HUES48 (cell line): ENCODE results near the gene PP2D1.
"Not testable (repeated sequence)": the region's sequence is repeated elsewhere in the genome, so short reads cannot be mapped to it uniquely, and the experiment has no call there.

Experiments
- H3K27ac ChIP-seq: one replicate; pipeline ENCODE4 v1.7.0; 2013; ENCODE audit warnings: low read depth, low read length, inconsistent platforms
- H3K27me3 ChIP-seq: 2 replicates; pipeline ENCODE4 v1.6.1; 2013; ENCODE audit warnings: mild to moderate bottlenecking, low read length; ENCODE audit not compliant: control insufficient read depth, insufficient read depth
- H3K36me3 ChIP-seq: 2 replicates; pipeline ENCODE4 v1.6.1; 2013; ENCODE audit warnings: low read length; ENCODE audit not compliant: control insufficient read depth, insufficient read depth
- H3K4me1 ChIP-seq: 2 replicates; pipeline ENCODE4 v1.6.1; 2013; ENCODE audit warnings: mild to moderate bottlenecking, low read length; ENCODE audit not compliant: control insufficient read depth, insufficient read depth
- H3K4me3 ChIP-seq: 2 replicates; pipeline ENCODE4 v1.5.1; 2013; ENCODE audit warnings: mild to moderate bottlenecking, low read depth, low read length
- H3K9ac ChIP-seq: 2 replicates; pipeline ENCODE4 v1.6.1; 2013; ENCODE audit warnings: mild to moderate bottlenecking, low read depth, low read length, moderate library complexity
- H3K9me3 ChIP-seq: 2 replicates; pipeline ENCODE4 v1.6.1; 2013; ENCODE audit warnings: low read length; ENCODE audit not compliant: control insufficient read depth, insufficient read depth

The PP2D1 gene

DNA sequence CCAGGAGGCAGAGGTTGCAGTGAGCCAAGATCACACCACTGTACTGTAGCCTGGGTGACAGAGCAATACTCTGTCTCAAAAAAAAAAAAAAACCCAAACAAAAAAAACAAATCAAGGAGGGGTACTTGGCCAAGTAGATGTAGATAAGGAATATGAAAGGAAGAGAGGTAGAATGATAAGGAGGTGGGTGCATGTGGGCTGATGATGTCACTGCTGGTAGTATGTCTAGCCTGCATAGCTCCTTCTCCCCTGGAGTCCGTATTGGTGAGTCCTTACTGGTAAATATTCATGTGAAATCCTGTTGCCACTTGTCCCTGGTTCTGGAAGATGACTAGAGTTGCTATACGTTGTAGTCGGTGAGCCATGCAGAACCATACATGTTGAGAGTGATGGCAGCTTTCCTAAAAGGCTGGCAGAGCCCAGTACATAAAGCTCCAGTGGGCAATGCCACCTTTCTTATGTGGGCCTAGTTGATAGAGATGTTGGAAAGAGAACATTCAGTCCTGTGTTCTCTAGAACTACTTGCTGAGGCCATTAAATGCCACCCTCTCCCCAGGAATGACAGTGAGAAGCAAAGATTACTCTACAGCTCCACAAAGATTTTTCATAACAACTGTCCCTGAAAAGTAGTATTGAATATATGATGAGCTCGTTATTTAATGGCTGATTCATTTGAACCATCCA lies 39.2 kb upstream of the PP2D1 start:
- Histone ChIP-seq H3K36me3 (no peaks in the 10 kb centered on the region), H3K27ac (no peak overlapping the region)

DNA sequence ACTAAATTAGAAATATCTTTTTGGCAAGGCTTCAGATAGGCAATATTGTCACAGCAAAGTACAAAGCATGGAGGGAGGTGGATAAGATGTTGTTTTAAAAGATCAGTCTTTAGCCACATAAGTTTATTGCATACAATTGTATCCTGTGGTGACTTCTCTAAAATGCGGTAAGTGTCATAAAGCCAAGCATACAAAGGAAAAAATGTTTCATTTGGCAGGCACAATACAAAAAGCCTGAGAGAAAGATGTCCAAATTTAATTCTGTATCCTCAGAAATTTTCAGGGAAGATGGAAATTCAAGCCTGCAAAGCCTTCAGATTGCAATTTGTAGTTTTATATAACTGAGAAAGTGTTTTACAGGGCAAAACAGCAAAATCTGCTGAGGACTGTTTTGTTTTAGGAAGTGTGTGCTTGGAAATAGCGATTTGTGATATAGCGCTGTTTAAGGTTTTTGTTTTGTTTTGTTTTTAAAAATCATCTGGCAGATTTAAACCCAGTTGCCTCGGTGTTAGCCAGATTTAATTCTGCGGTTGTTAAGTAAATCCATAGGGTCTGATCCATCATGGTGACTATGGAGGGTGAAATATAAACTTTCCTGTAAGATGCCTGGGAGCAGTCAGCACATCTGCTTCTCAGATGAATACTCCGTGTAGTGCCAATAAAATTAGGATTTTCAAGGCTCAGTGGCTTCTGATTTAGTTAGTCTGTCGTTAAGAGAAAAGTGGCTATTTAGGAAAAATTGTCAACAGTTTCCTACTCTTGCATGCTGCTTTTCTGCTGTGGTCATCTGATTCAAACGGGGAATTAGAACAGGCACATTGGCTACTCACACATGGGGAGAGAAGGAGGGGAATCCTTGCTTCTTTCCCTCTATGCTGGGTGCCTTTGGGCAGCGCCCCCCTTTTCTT lies 36.2 kb upstream of the PP2D1 start:
- no peaks in the 10 kb centered on the region for H3K27me3 ChIP-seq
- no peaks in the 10 kb centered on the region for H3K36me3 ChIP-seq
- no peak overlapping the region for H3K27ac ChIP-seq
- H3K4me3 ChIP-seq: no peak overlapping the region
- no peak overlapping the region for H3K9ac ChIP-seq
- H3K9me3 ChIP-seq: no peaks in the 10 kb centered on the region
- H3K4me1 ChIP-seq: no peaks in the 10 kb centered on the region

More for the DNA sequence above, 39.2 kb upstream of the PP2D1 start:
- Histone ChIP-seq H3K4me1 (peaks cover 3% of the 10 kb centered on the region; the same call in 1 of the 2 replicates), H3K4me3 (no peak overlapping the region), H3K9me3 (no peaks in the 10 kb centered on the region), H3K9ac (no peak overlapping the region), H3K27me3 (no peaks in the 10 kb centered on the region)

DNA sequence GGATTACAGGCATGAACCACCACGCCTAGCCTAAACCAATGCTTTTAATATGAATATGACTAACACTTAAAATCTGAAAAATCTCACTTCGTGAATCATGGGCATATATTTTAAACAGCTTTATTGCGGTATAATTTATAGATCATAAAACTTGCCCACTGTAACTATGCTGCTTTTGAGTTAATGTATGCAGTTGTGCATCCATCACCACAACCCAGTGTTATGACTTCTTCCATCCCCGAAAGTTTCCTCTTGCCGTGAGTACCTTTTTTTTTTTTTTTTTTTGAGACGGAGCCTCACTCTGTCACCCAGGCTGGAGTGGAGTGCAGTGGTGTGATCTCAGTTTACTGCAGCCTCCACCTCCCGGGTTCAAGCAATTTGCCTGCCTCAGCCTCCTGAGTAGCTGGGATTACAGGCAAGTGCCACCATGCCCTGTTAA lies 35.3 kb upstream of the PP2D1 start:
- Histone ChIP-seq H3K9ac (no peak overlapping the region), H3K27ac (no peak overlapping the region), H3K4me3 (no peak overlapping the region), H3K4me1 (no peaks in the 10 kb centered on the region), H3K9me3 (no peaks in the 10 kb centered on the region), H3K36me3 (no peaks in the 10 kb centered on the region), H3K27me3 (no peaks in the 10 kb centered on the region)

DNA sequence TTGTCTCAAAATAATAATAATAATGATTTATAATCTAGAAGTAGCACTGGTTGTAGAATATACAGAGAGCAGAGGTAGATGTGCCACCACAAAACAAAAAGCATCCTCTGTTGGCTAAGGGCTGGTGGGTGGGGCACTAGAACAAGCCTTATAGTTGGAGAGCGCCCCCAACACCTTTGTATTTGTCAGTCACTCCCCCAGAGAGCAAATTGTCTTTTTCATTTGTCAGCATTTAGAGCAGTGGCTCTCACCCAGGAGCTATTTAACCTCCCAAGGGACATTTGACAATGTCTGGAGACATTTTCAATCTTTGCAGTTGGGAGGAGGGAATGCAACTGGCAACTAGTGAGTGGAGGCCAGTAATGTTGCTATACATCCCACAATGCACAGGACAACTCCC lies 34.5 kb upstream of the PP2D1 start:
- no peaks in the 10 kb centered on the region for H3K4me1 ChIP-seq
- H3K36me3 ChIP-seq: no peaks in the 10 kb centered on the region
- no peak overlapping the region for H3K9ac ChIP-seq
- H3K27me3 ChIP-seq: peaks cover 7% of the 10 kb centered on the region
- H3K4me3 ChIP-seq: no peak overlapping the region
- no peak overlapping the region for H3K27ac ChIP-seq
- H3K9me3 ChIP-seq: no peaks in the 10 kb centered on the region

DNA sequence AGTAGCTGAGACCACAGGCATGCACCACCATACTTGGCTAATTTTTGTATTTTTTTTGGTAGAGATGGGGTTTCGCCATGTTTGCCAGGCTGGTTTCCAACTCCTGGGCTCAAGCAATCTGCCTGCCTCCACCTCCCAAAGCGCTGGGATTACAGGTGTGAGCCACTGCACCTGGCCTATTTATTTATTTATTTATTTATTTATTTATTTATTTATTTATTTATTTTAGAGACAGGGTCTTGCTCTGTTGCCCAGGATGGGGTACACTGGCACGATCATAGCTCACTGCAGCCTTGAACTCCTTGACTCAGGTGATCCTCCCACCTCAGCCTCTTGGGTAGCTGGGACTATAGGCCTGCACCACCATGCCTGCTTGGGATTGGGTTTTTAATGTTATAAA lies 33.1 kb upstream of the PP2D1 start:
- H3K4me3 ChIP-seq, H3K36me3 ChIP-seq, H3K4me1 ChIP-seq, H3K9me3 ChIP-seq, H3K27ac ChIP-seq, H3K9ac ChIP-seq: not testable (repeated sequence)
- H3K27me3 ChIP-seq: peaks cover 14% of the 10 kb centered on the region

- Histone ChIP-seq H3K36me3 (no peaks in the 10 kb centered on the region), H3K9ac (no peak overlapping the region), H3K27me3 (peaks cover 18% of the 10 kb centered on the region), H3K27ac (no peak overlapping the region), H3K9me3 (no peaks in the 10 kb centered on the region), H3K4me3 (no peak overlapping the region), H3K4me1 (peaks cover 6% of the 10 kb centered on the region; the same call in 1 of the 2 replicates)
Observed at GRCh38 chr3:20043825-20044224, 31.8 kb upstream of the PP2D1 start.

DNA sequence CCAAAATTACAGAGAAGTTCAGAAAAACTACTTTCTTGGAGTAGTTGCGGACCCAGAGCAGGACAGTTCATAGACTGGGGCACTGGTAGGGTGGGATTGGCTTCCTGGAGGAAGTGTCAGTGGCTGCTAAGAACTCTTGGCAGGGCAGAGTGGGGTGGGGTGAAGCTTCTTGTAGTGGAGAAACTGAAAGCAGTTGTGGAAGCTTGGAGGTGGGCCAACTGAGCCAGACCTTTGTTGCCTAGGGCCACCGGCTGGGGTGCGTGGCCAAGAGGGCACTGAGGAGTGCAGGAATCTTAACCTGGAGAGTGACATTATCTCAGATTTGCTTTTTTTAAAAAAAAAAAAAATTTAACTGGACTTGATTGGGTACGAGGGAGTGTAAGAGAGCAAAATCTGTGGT lies 31.3 kb upstream of the PP2D1 start:
- Histone ChIP-seq H3K9me3 (no peaks in the 10 kb centered on the region), H3K4me3 (no peak overlapping the region), H3K27ac (no peak overlapping the region), H3K27me3 (peaks cover 23% of the 10 kb centered on the region), H3K9ac (no peak overlapping the region), H3K4me1 (peaks cover 11% of the 10 kb centered on the region; the same call in 1 of the 2 replicates), H3K36me3 (no peaks in the 10 kb centered on the region)

- Histone ChIP-seq H3K9ac (no peak overlapping the region), H3K4me3 (no peak overlapping the region), H3K36me3 (no peaks in the 10 kb centered on the region), H3K27ac (no peak overlapping the region), H3K9me3 (no peaks in the 10 kb centered on the region), H3K4me1 (peaks cover 11% of the 10 kb centered on the region; the same call in 1 of the 2 replicates), H3K27me3 (peaks cover 30% of the 10 kb centered on the region)
Observed at GRCh38 chr3:20042331-20042730, 30.3 kb upstream of the PP2D1 start.

GRCh38 chr3:20041197-20041780 lies 29.2 kb upstream of the PP2D1 start:
- Histone ChIP-seq H3K27ac (peak overlapping the region; percentile 68), H3K27me3 (peaks cover 30% of the 10 kb centered on the region), H3K36me3 (no peaks in the 10 kb centered on the region), H3K9ac (no peak overlapping the region), H3K4me1 (peaks cover 11% of the 10 kb centered on the region; the same call in 1 of the 2 replicates), H3K4me3 (peak overlapping the region; percentile 77), H3K9me3 (no peaks in the 10 kb centered on the region)

DNA sequence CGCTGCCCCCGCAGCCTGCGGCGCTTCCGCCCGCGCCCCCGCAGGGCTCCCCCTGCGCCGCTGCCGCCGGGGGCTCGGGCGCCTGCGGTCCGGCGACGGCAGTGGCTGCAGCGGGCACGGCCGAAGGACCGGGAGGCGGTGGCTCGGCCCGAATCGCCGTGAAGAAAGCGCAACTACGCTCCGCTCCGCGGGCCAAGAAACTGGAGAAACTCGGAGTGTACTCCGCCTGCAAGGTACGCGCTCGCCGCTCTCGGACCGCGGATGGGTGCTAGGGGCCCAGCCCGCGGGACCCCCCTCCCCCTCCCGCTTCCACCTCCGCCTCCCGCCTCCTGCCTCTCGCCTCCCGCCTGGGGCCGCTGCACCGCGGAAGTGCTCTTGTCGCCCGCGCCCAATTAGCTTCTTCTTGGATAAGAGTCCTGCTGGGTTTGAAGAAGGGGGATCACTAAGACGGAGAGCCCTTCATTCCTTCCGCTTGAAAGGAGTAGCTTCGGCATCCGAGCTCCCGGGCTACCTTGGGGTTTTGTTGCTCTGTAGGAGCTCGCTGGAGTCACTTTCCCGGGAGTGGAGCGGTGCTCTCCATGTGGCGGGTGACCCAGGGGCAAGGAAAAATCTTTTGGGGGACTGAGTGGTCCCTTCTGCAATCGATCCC lies 28.6 kb upstream of the PP2D1 start:
- Histone ChIP-seq H3K9me3 (no peaks in the 10 kb centered on the region), H3K27ac (peak overlapping the region; percentile 68), H3K4me1 (peaks cover 11% of the 10 kb centered on the region; the same call in 1 of the 2 replicates), H3K36me3 (no peaks in the 10 kb centered on the region), H3K27me3 (peaks cover 30% of the 10 kb centered on the region), H3K4me3 (peak overlapping the region; percentile 77), H3K9ac (no peak overlapping the region)
